A549 (cell line): ENCODE measurements around the gene COPZ1. TPM values are rescaled to one million over a fixed set of nuclear protein-coding genes. Genes with fewer than 3 reads are reported as not detected.
A peak's percentile ranks its signal among the peaks of the same experiment; 100 is the strongest.

Experiments used
- ATAC-seq, 2 experiments: fragments of 200-7000 bp in 1 of 2; fragments of >200 bp in 1 of 2; cut with Nextera tagmentation in 1 of 2; cut with Tn5 transposase in 1 of 2; 3 replicates each; pipeline versions ENCODE4 v1.8.0 to v1.9.1; 2018 to 2020; ENCODE audit warnings: mild to moderate bottlenecking in 1 of 2, moderate library complexity in 1 of 2
- CTCF ChIA-PET: fragments of 300-600 bp; sonication (Branson Sonifier 250); formaldehyde crosslinking; extraction: SDS; loops from one replicate; lab custom pipeline; 2021; ENCODE audit warnings: antibody characterized with exemption, inconsistent platforms; lab: Yijun Ruan, JAX
- POLR2A ChIA-PET: fragments of 350-600 bp; formaldehyde crosslinking; extraction: SDS; loops from one replicate; lab custom pipeline; 2021; ENCODE audit warnings: antibody characterized with exemption, inconsistent platforms; lab: Yijun Ruan, JAX
- DNase-seq, 2 experiments: peaks; one replicate each; pipeline versions ENCODE4 v3.0.0 to v3.0.0-alpha.2; 2011 to 2016; ENCODE audit warnings: low read depth in 1 of 2, low spot score in 1 of 2
- FAIRE-seq: peaks from 2 replicates; lab custom pipeline; 2011; peaks lifted over from hg19 to GRCh38; lab: Jason Lieb, UNC
- H3K27ac ChIP-seq, 2 experiments: fragments of >200 bp; sonication (Bioruptor Twin); formaldehyde crosslinking; 3 replicates each; pipeline ENCODE4 v1.5.1; 2016 to 2017
- H3K4me1 ChIP-seq: fragments of >200 bp; sonication (Bioruptor Twin); formaldehyde crosslinking; 3 replicates; pipeline ENCODE4 v1.6.1; 2016
- H3K4me2 ChIP-seq: fragments of >200 bp; sonication (Bioruptor Twin); formaldehyde crosslinking; 3 replicates; pipeline ENCODE4 v1.6.1; 2016
- H3K4me3 ChIP-seq: fragments of >200 bp; sonication (Bioruptor Twin); formaldehyde crosslinking; 3 replicates; pipeline ENCODE4 v1.5.1; 2016
- H3K9me3 ChIP-seq: fragments of >200 bp; sonication (Bioruptor Twin); formaldehyde crosslinking; 3 replicates; pipeline ENCODE4 v1.6.1; 2016
- BHLHE40 ChIP-seq: IDR thresholded peaks from 2 replicates; pipeline ENCODE4 v1.6.1; 2012; ENCODE audit warnings: low read depth, low read length, inconsistent platforms
- CHD2 ChIP-seq: fragments of 150-350 bp; IDR thresholded peaks from 2 replicates; pipeline ENCODE4 v1.6.1; 2014; ENCODE audit warnings: low read length; ENCODE audit not compliant: partially characterized antibody
- ELK1 ChIP-seq: fragments of 150-350 bp; IDR thresholded peaks from 2 replicates; pipeline ENCODE4 v1.6.1; 2014; ENCODE audit warnings: low read depth, mild to moderate bottlenecking, low read length
- FOSB ChIP-seq: fragments of 250-450 bp; sonication (Bioruptor Pico); IDR thresholded peaks from 2 replicates; pipeline ENCODE4 v1.5.0; 2020; ENCODE audit warnings: mild to moderate bottlenecking, moderate library complexity
- FOXS1 ChIP-seq: fragments of 250-450 bp; sonication (Bioruptor Pico); IDR thresholded peaks from 2 replicates; pipeline ENCODE4 v1.5.0; 2020; ENCODE audit warnings: mild to moderate bottlenecking, moderate library complexity
- GATA3 ChIP-seq: IDR thresholded peaks from 2 replicates; pipeline ENCODE4 v1.6.1; 2012; ENCODE audit warnings: borderline replicate concordance
- HOXA7 ChIP-seq: fragments of 250-450 bp; sonication (Bioruptor Pico); IDR thresholded peaks from 2 replicates; pipeline ENCODE4 v1.5.0; 2020; ENCODE audit warnings: mild to moderate bottlenecking, moderate library complexity
- JUN ChIP-seq, 2 experiments: fragments of >200 bp; sonication (Bioruptor Twin); formaldehyde crosslinking; IDR thresholded peaks; 2 replicates in 1 of 2; 3 replicates in 1 of 2; pipeline ENCODE4 v1.6.1; 2016 to 2017
- MAZ ChIP-seq: fragments of 150-350 bp; IDR thresholded peaks from 2 replicates; pipeline ENCODE4 v1.6.1; 2014; ENCODE audit warnings: antibody characterized with exemption, low read depth, low read length, borderline replicate concordance
- MYC ChIP-seq: IDR thresholded peaks from 2 replicates; pipeline ENCODE4 v1.6.1; 2012; ENCODE audit warnings: mild to moderate bottlenecking, inconsistent platforms, low read length, improper control_type of control experiment, borderline replicate concordance
- NR3C1 ChIP-seq: fragments of >200 bp; sonication (Bioruptor Twin); formaldehyde crosslinking; IDR thresholded peaks from 3 replicates; pipeline ENCODE4 v1.6.1; 2017
- RAD21 ChIP-seq, 2 experiments: fragments of >200 bp in 1 of 2; sonication (Bioruptor Twin) in 1 of 2; formaldehyde crosslinking in 1 of 2; IDR thresholded peaks in 1 of 2; conservative IDR thresholded peaks in 1 of 2; 2 replicates in 1 of 2; 3 replicates in 1 of 2; pipeline ENCODE4 v1.6.1; 2012 to 2018; ENCODE audit warnings: inconsistent platforms in 1 of 2
- RARB ChIP-seq: fragments of 250-450 bp; sonication (Bioruptor Pico); IDR thresholded peaks from 2 replicates; pipeline ENCODE4 v1.8.0; 2021; ENCODE audit warnings: mild to moderate bottlenecking, moderate library complexity
- SMC3 ChIP-seq: fragments of >200 bp; sonication (Bioruptor Twin); formaldehyde crosslinking; IDR thresholded peaks from 3 replicates; pipeline ENCODE4 v1.6.1; 2018; ENCODE audit warnings: inconsistent platforms
- TP53 ChIP-seq: fragments of 250-450 bp; sonication (Bioruptor Pico); IDR thresholded peaks from 2 replicates; pipeline ENCODE4 v1.5.0; 2021; ENCODE audit warnings: mild to moderate bottlenecking, moderate library complexity
- ZSCAN20 ChIP-seq: fragments of 250-450 bp; sonication (Bioruptor Pico); IDR thresholded peaks from 2 replicates; pipeline ENCODE4 v1.8.0; 2022; ENCODE audit warnings: mild to moderate bottlenecking, moderate library complexity
- WGBS: methylation state at CpG from one replicate; pipeline ENCODE4 v1.1.6; 2017; ENCODE audit errors: missing lambda C conversion rate; 5-methylcytosine and 5-hydroxymethylcytosine counted together
- polyA plus RNA-seq, 4 experiments: library from polyadenylated mRNA; depleted of rRNA in 3 of 4; stranded (reverse); fragments of >200 nt; fragmentation: RNase III in 1 of 4; extraction: RNeasy Plus Mini Kit Qiagen cat#74134 plus additional on column Dnase treatment in 1 of 4; gene quantifications; 2 replicates in 3 of 4; 3 replicates in 1 of 4; pipeline ENCODE4 v1.2.3, GENCODE V29; 2011 to 2017
- small RNA-seq, 6 experiments: library from RNA; depleted of rRNA; stranded (forward); fragments of <200 nt; gene quantifications; one replicate each; pipeline ENCODE3, GENCODE V24; 2012
- TF ChIP-seq, protein P1 (sequence below): IDR thresholded peaks from 2 replicates; pipeline ENCODE4 v1.6.1; 2012
- TF ChIP-seq, protein P2 (sequence below): fragments of >200 bp; sonication (Bioruptor Twin); formaldehyde crosslinking; IDR thresholded peaks from 3 replicates; pipeline ENCODE4 v1.6.1; 2016

Gene COPZ1
- polyA plus RNA-seq, 2 of the 4 experiments (the other 2 are of a cell fraction), result 300 to 613 TPM

GRCh38 chr12:54401119-54401518, 76.2 kb downstream of the COPZ1 start:
- Histone ChIP-seq H3K4me2 (no peak overlapping the region), H3K9me3 (no peaks in the 10 kb centered on the region), H3K4me3 (no peak overlapping the region), H3K27ac (no peak overlapping the region), H3K4me1 (no peaks in the 10 kb centered on the region)
- WGBS, result 97% methylated on average over 2 of the region's 2 CpGs
- FAIRE-seq, result no peak
- TF ChIP-seq RAD21 (conservative IDR thresholded peaks at IDR 0.05 in 1 of 2, IDR thresholded peaks at IDR 0.05 in 1 of 2), result no peak
- TF ChIP-seq SMC3, result no peak
- TF ChIP-seq HOXA7, result no peak
- TF ChIP-seq JUN (IDR thresholded peaks at IDR 0.05), result no peak
- TF ChIP-seq CHD2, result no peak
- TF ChIP-seq BHLHE40, result no peak
- TF ChIP-seq GATA3, result no peak
- TF ChIP-seq FOSB (CRISPR knock-in tag), result no peak
- TF ChIP-seq ELK1, result no peak
- TF ChIP-seq RARB (CRISPR knock-in tag), result no peak
- no peak for TF ChIP-seq ZSCAN20 (CRISPR knock-in tag)
- TF ChIP-seq NR3C1, result no peak
- TF ChIP-seq, protein P1, sequence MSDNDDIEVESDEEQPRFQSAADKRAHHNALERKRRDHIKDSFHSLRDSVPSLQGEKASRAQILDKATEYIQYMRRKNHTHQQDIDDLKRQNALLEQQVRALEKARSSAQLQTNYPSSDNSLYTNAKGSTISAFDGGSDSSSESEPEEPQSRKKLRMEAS, result no peak
- TF ChIP-seq, protein P2, sequence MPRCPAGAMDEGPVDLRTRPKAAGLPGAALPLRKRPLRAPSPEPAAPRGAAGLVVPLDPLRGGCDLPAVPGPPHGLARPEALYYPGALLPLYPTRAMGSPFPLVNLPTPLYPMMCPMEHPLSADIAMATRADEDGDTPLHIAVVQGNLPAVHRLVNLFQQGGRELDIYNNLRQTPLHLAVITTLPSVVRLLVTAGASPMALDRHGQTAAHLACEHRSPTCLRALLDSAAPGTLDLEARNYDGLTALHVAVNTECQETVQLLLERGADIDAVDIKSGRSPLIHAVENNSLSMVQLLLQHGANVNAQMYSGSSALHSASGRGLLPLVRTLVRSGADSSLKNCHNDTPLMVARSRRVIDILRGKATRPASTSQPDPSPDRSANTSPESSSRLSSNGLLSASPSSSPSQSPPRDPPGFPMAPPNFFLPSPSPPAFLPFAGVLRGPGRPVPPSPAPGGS, result no peak
- TF ChIP-seq TP53 (CRISPR knock-in tag), result no peak
- no peak for TF ChIP-seq MAZ
- TF ChIP-seq FOXS1 (CRISPR knock-in tag), result no peak
- TF ChIP-seq MYC, result no peak
- ATAC-seq, result peak in 1 of 2 experiments; percentile 15; a peak in 2 of 6 replicates
- no peak for DNase-seq
- CTCF ChIA-PET, result interaction anchor here (1.0 to 12.7 kb wide), 7 partner anchors 8 to 33 kb away, joined by 4 to 1279 read pairs (median 20); partner anchors contain the start of genes ITGA5 and ZNF385A
- POLR2A ChIA-PET, result no interaction called here

Small RNAs within 50 kb of the gene (small RNA-seq; reads per million reads assigned to genes)
- gene MIR148B (22.9 to 5,126 (median 1,463) reads per million in 6 experiments), gene RN7SL744P (0 reads per million in 6 experiments), gene RNU6-950P (0 to 0.26 (median 0) reads per million in 6 experiments)

Other genes starting within 250 kb of the COPZ1 start
- 34.8 and 40.7 TPM in 2 replicates for gene SMUG1, start 136.1 kb upstream of the COPZ1 start, polyA plus RNA-seq (2011; rRNA removed)
- 27.6 to 32.5 TPM (median 30.9 TPM) in 3 replicates for gene SMUG1, start 136.1 kb upstream of the COPZ1 start, polyA plus RNA-seq (2017; fragmentation: RNase III; extraction: RNeasy Plus Mini Kit Qiagen cat#74134 plus additional on column Dnase treatment)
- gene CBX5, start 45.0 kb upstream of the COPZ1 start, polyA plus RNA-seq (2011; rRNA removed), result 115 and 129 TPM in 2 replicates
- gene CBX5, start 45.0 kb upstream of the COPZ1 start, polyA plus RNA-seq (2017; fragmentation: RNase III; extraction: RNeasy Plus Mini Kit Qiagen cat#74134 plus additional on column Dnase treatment), result 38.8 to 39.5 TPM (median 39.5 TPM) in 3 replicates
- gene HNRNPA1, start 44.4 kb upstream of the COPZ1 start, polyA plus RNA-seq (2011; rRNA removed), result 622 and 880 TPM in 2 replicates
- 1,469 to 1,640 TPM (median 1,479 TPM) in 3 replicates for gene HNRNPA1, start 44.4 kb upstream of the COPZ1 start, polyA plus RNA-seq (2017; fragmentation: RNase III; extraction: RNeasy Plus Mini Kit Qiagen cat#74134 plus additional on column Dnase treatment)
- 0.52 and 0.90 TPM in 2 replicates for gene NFE2, start 24.1 kb upstream of the COPZ1 start, polyA plus RNA-seq (2011; rRNA removed)
- gene NFE2, start 24.1 kb upstream of the COPZ1 start, polyA plus RNA-seq (2017; fragmentation: RNase III; extraction: RNeasy Plus Mini Kit Qiagen cat#74134 plus additional on column Dnase treatment), result 0.21 to 0.55 TPM (median 0.30 TPM) in 3 replicates
- gene GPR84, start 39.4 kb downstream of the COPZ1 start, polyA plus RNA-seq (2011; rRNA removed), result not detected in 2 replicates
- 0.04 TPM in 1 of 3 replicates, not detected in the others for gene GPR84, start 39.4 kb downstream of the COPZ1 start, polyA plus RNA-seq (2017; fragmentation: RNase III; extraction: RNeasy Plus Mini Kit Qiagen cat#74134 plus additional on column Dnase treatment)
- 1.8 and 3.0 TPM in 2 replicates for gene ZNF385A, start 59.6 kb downstream of the COPZ1 start, polyA plus RNA-seq (2011; rRNA removed)
- 10.0 to 14.9 TPM (median 14.1 TPM) in 3 replicates for gene ZNF385A, start 59.6 kb downstream of the COPZ1 start, polyA plus RNA-seq (2017; fragmentation: RNase III; extraction: RNeasy Plus Mini Kit Qiagen cat#74134 plus additional on column Dnase treatment)
- gene ITGA5, start 94.1 kb downstream of the COPZ1 start, polyA plus RNA-seq (2011; rRNA removed), result 31.7 and 36.1 TPM in 2 replicates
- 21.5 to 30.0 TPM (median 27.2 TPM) in 3 replicates for gene ITGA5, start 94.1 kb downstream of the COPZ1 start, polyA plus RNA-seq (2017; fragmentation: RNase III; extraction: RNeasy Plus Mini Kit Qiagen cat#74134 plus additional on column Dnase treatment)
- gene GTSF1, start 148.5 kb downstream of the COPZ1 start, polyA plus RNA-seq (2011; rRNA removed), result not detected in 2 replicates
- gene GTSF1, start 148.5 kb downstream of the COPZ1 start, polyA plus RNA-seq (2017; fragmentation: RNase III; extraction: RNeasy Plus Mini Kit Qiagen cat#74134 plus additional on column Dnase treatment), result not detected in 3 replicates
- 0.07 and 0.08 TPM in 2 replicates for gene NCKAP1L, start 172.6 kb downstream of the COPZ1 start, polyA plus RNA-seq (2011; rRNA removed)
- gene NCKAP1L, start 172.6 kb downstream of the COPZ1 start, polyA plus RNA-seq (2017; fragmentation: RNase III; extraction: RNeasy Plus Mini Kit Qiagen cat#74134 plus additional on column Dnase treatment), result 0.01 TPM in 1 of 3 replicates, not detected in the others
- gene PDE1B, start 224.5 kb downstream of the COPZ1 start, polyA plus RNA-seq (2011; rRNA removed), result 0.08 TPM in 1 of 2 replicates, not detected in the other
- 0.04 to 0.05 TPM in 2 of 3 replicates, not detected in the other for gene PDE1B, start 224.5 kb downstream of the COPZ1 start, polyA plus RNA-seq (2017; fragmentation: RNase III; extraction: RNeasy Plus Mini Kit Qiagen cat#74134 plus additional on column Dnase treatment)